T-cell (primary cell): ENCODE results near the gene NDUFV3. TPM values are rescaled to one million over a fixed set of nuclear protein-coding genes. Genes with fewer than 3 reads are reported as not detected.
A peak's percentile ranks its signal among the peaks of the same experiment; 100 is the strongest.
"Not testable (repeated sequence)": the region's sequence is repeated elsewhere in the genome, so short reads cannot be mapped to it uniquely, and the experiment has no call there.

Experiments
- ATAC-seq, 4 experiments: fragments of 200-7000 bp in 3 of 4; fragments of 150-1000 bp in 1 of 4; cut with Tn5 transposase; replicated peaks in 1 of 4; 1 replicate in 3 of 4; 2 replicates in 1 of 4; pipeline ENCODE4 v1.10.0; 2021; ENCODE audit warnings: moderate library complexity in 3 of 4, mild to moderate bottlenecking in 2 of 4, moderate number of reproducible peaks in 1 of 4
- CTCF ChIA-PET, 2 donors: fragments of 300-600 bp; sonication (Branson Sonifier 250); formaldehyde crosslinking; loops; one replicate each; lab custom pipeline; 2022; ENCODE audit warnings: antibody characterized with exemption in 2 of 2; lab: Charles Lee
- POLR2A ChIA-PET, 2 donors: fragments of 300-600 bp; sonication (Branson Sonifier 250); formaldehyde crosslinking; loops; one replicate each; lab custom pipeline; 2022; ENCODE audit warnings: antibody characterized with exemption in 2 of 2; lab: Charles Lee
- DNase-seq, 35 experiments: peaks; one replicate each; pipeline versions ENCODE4 v3.0.0 to v3.0.0-alpha.2; 2013 to 2023
- H3K27ac ChIP-seq: one replicate; pipeline ENCODE4 v1.5.1; 2013; ENCODE audit warnings: low read length
- H3K27me3 ChIP-seq, 2 experiments: replicated peaks in 1 of 2; 1 replicate in 1 of 2; 2 replicates in 1 of 2; pipeline versions ENCODE4 v1.6.1 to v1.7.0; 2013; ENCODE audit warnings: low read length in 1 of 2, mixed read lengths in 1 of 2; ENCODE audit not compliant: control insufficient read depth in 2 of 2, insufficient read depth in 2 of 2; ENCODE audit errors: extremely low read depth in 1 of 2
- H3K36me3 ChIP-seq, 2 donors: 1 replicate in 1 of 2; 2 replicates in 1 of 2; pipeline versions ENCODE4 v1.6.1 to v1.7.0; 2013; ENCODE audit warnings: low read length in 1 of 2; ENCODE audit not compliant: control insufficient read depth in 2 of 2, insufficient read depth in 1 of 2; ENCODE audit errors: extremely low read depth in 1 of 2
- H3K4me1 ChIP-seq, 2 experiments: 1 replicate in 1 of 2; 2 replicates in 1 of 2; pipeline versions ENCODE4 v1.6.1 to v1.7.0; 2013; ENCODE audit warnings: low read length in 2 of 2, mixed read lengths in 1 of 2; ENCODE audit not compliant: insufficient read depth in 2 of 2, control insufficient read depth in 1 of 2; ENCODE audit errors: extremely low read depth in 1 of 2
- H3K4me3 ChIP-seq, 2 donors: 1 replicate in 1 of 2; 2 replicates in 1 of 2; pipeline versions ENCODE4 v1.5.1 to v1.7.0; 2013; ENCODE audit warnings: mild to moderate bottlenecking in 2 of 2, low read length in 1 of 2, moderate library complexity in 1 of 2; ENCODE audit not compliant: control insufficient read depth in 1 of 2; ENCODE audit errors: extremely low read depth in 1 of 2
- H3K9me3 ChIP-seq: 2 replicates; pipeline ENCODE4 v1.7.0; 2013
- H3K27ac Mint-ChIP-seq, 2 donors: one replicate each; pipeline ENCODE4 v1.8.0; 2020 to 2021; ENCODE audit warnings: mild to moderate bottlenecking in 2 of 2, mixed read lengths in 2 of 2
- H3K27me3 Mint-ChIP-seq, 2 donors: one replicate each; pipeline ENCODE4 v1.8.0; 2021 to 2022; ENCODE audit warnings: mixed read lengths in 2 of 2
- H3K36me3 Mint-ChIP-seq: one replicate; pipeline ENCODE4 v1.8.0; 2021; ENCODE audit warnings: mixed read lengths
- H3K4me1 Mint-ChIP-seq, 3 donors: one replicate each; pipeline ENCODE4 v1.8.0; 2020 to 2022; ENCODE audit warnings: mixed read lengths in 3 of 3, mild to moderate bottlenecking in 1 of 3
- H3K4me3 Mint-ChIP-seq, 3 donors: one replicate each; pipeline ENCODE4 v1.8.0; 2020 to 2022; ENCODE audit warnings: mild to moderate bottlenecking in 3 of 3, mixed read lengths in 3 of 3, moderate library complexity in 3 of 3
- H3K9me3 Mint-ChIP-seq, 3 donors: one replicate each; pipeline ENCODE4 v1.8.0; 2020 to 2022; ENCODE audit warnings: mixed read lengths in 3 of 3
- WGBS: methylation state at CpG from one replicate; pipeline ENCODE4 v1.1.5; 2013; ENCODE audit warnings: missing lambda C conversion rate; ENCODE audit not compliant: insufficient coverage; 5-methylcytosine and 5-hydroxymethylcytosine counted together
- total RNA-seq, 35 experiments: library from RNA in 6 of 35; stranded (reverse) in 6 of 35; fragments of 120-200 nt in 1 of 35; gene quantifications; one replicate each; pipeline versions ENCODE4 v1.2.1 to v1.2.4 and lab custom pipeline; 2013 to 2026

The NDUFV3 gene
- total RNA-seq, 5 donors from 2014 or later (not counting 1 experiment from before 2014, with no cell fraction given), result 21.3 to 32.0 (median 28.5) TPM

- Mint-ChIP-seq H3K27me3 (no peaks in the 10 kb centered on the region), H3K4me1 (peaks cover 15 to 21% (median 18%) of the 10 kb centered on the region in 3 donors), H3K4me3 (peak overlapping the region in 1 of 3 donors; percentile 57), H3K27ac (no peak overlapping the region), H3K36me3 (no peaks in the 10 kb centered on the region), H3K9me3 (no peaks in the 10 kb centered on the region)
- DNase-seq (no peak), ATAC-seq (no peak)
- ChIA-PET CTCF (interaction anchor here in 1 of 2 donors (1.0 kb wide), 1 partner anchor 45 kb away, joined by 3 read pairs; no protein-coding TSS in a partner anchor), POLR2A (no interaction called here)
- Histone ChIP-seq H3K27ac (no peak overlapping the region), H3K27me3 (no peaks in the 10 kb centered on the region), H3K9me3 (no peaks in the 10 kb centered on the region), H3K36me3 (peaks cover 0 to 11% of the 10 kb centered on the region in 2 donors), H3K4me1 (peaks cover 7 to 25% of the 10 kb centered on the region in 2 experiments), H3K4me3 (no peak overlapping the region)
- WGBS, result 94% methylated on average over 8 of the region's 18 CpGs
Measured at GRCh38 chr21:42922918-42923317, 29.8 kb downstream of the NDUFV3 start.

- ATAC-seq, result peak; percentile 88 to 92 (median 90)
- Histone ChIP-seq H3K4me3 (peak overlapping the region in 1 of 2 donors; percentile 46), H3K9me3 (no peaks in the 10 kb centered on the region), H3K27me3 (no peaks in the 10 kb centered on the region), H3K27ac (no peak overlapping the region), H3K36me3 (peaks cover 0 to 7% of the 10 kb centered on the region in 2 donors), H3K4me1 (peaks cover 7 to 25% of the 10 kb centered on the region in 2 experiments)
- H3K4me1 Mint-ChIP-seq, result peaks cover 15 to 21% (median 18%) of the 10 kb centered on the region in 3 donors
- ChIA-PET CTCF (interaction anchor here in 1 of 2 donors (1.0 kb wide), 1 partner anchor 46 kb away, joined by 3 read pairs; no protein-coding TSS in a partner anchor), POLR2A (no interaction called here)
- peak overlapping the region in 2 of 3 donors; percentile 18 to 57 for H3K4me3 Mint-ChIP-seq
- H3K9me3 Mint-ChIP-seq, result no peaks in the 10 kb centered on the region
- DNase-seq, result peak; percentile 23 to 79 (median 54)
- no peaks in the 10 kb centered on the region for H3K27me3 Mint-ChIP-seq
- WGBS, result 31% methylated on average over 15 of the region's 18 CpGs
- no peak overlapping the region for H3K27ac Mint-ChIP-seq
- H3K36me3 Mint-ChIP-seq, result no peaks in the 10 kb centered on the region
Measured at GRCh38 chr21:42923553-42924432, 30.7 kb downstream of the NDUFV3 start.

GRCh38 chr21:42924433-42924751 lies 31.3 kb downstream of the NDUFV3 start:
- peak in 1 of 4 experiments; percentile 22 for ATAC-seq
- 98% methylated on average over 6 of the region's 6 CpGs for WGBS

GRCh38 chr21:42925114-42925926 lies 32.2 kb downstream of the NDUFV3 start, which contains the start of gene ERVH48-1:
Gene ERVH48-1 (minus strand): TSS chr21:42925630. CDS start chr21:42919006, 6,624 bp downstream.
- peak in 31 of 35 experiments; percentile 3 to 65 (median 25) for DNase-seq
- CTCF ChIA-PET, result interaction anchor here in 1 of 2 donors (0.6 kb wide), 1 partner anchor 396 kb away, joined by 3 read pairs; no protein-coding TSS in a partner anchor
- Histone ChIP-seq H3K27ac (no peak within 1 kb of the TSS), H3K27me3 (no peaks in the 10 kb centered on the region), H3K4me3 (peak within 1 kb of the TSS in 1 of 2 donors; percentile 46), H3K9me3 (no peaks in the 10 kb centered on the region), H3K36me3 (peaks cover 0 to 4% of the 10 kb centered on the region in 2 donors), H3K4me1 (peaks cover 7 to 25% of the 10 kb centered on the region in 2 experiments)
- Mint-ChIP-seq H3K4me1 (peaks cover 15 to 21% (median 18%) of the 10 kb centered on the region in 3 donors), H3K4me3 (no peak within 1 kb of the TSS), H3K36me3 (no peaks in the 10 kb centered on the region), H3K9me3 (no peaks in the 10 kb centered on the region), H3K27me3 (no peaks in the 10 kb centered on the region), H3K27ac (peak within 1 kb of the TSS; percentile 39 to 49)
- ATAC-seq, result peak; percentile 30 to 85 (median 48)
- 84% methylated on average over 27 of the region's 29 CpGs for WGBS
- POLR2A ChIA-PET, result no interaction called here

More at GRCh38 chr21:42924433-42924751, 31.3 kb downstream of the NDUFV3 start:
- Histone ChIP-seq H3K27ac (no peak overlapping the region), H3K27me3 (no peaks in the 10 kb centered on the region), H3K4me3 (peak overlapping the region in 1 of 2 donors; percentile 46), H3K36me3 (peaks cover 0 to 4% of the 10 kb centered on the region in 2 donors), H3K9me3 (no peaks in the 10 kb centered on the region), H3K4me1 (peaks cover 7 to 25% of the 10 kb centered on the region in 2 experiments)
- no peak overlapping the region for H3K27ac Mint-ChIP-seq
- H3K4me1 Mint-ChIP-seq, result peaks cover 15 to 21% (median 18%) of the 10 kb centered on the region in 3 donors
- peak overlapping the region in 2 of 3 donors; percentile 1 to 57 for H3K4me3 Mint-ChIP-seq
- no peak for DNase-seq
- no peaks in the 10 kb centered on the region for H3K36me3 Mint-ChIP-seq
- ChIA-PET CTCF (no interaction called here), POLR2A (no interaction called here)
- H3K27me3 Mint-ChIP-seq, result no peaks in the 10 kb centered on the region
- H3K9me3 Mint-ChIP-seq, result no peaks in the 10 kb centered on the region

- H3K36me3 ChIP-seq, POLR2A ChIA-PET, DNase-seq, H3K27ac ChIP-seq, CTCF ChIA-PET, H3K27me3 ChIP-seq, H3K27ac Mint-ChIP-seq, H3K36me3 Mint-ChIP-seq, H3K9me3 ChIP-seq, H3K4me3 ChIP-seq, H3K27me3 Mint-ChIP-seq, ATAC-seq, H3K9me3 Mint-ChIP-seq, H3K4me3 Mint-ChIP-seq: not testable (repeated sequence)
- H3K4me1 ChIP-seq, result peaks cover 7 to 25% of the 10 kb centered on the region in 2 experiments
- peaks cover 15 to 21% (median 18%) of the 10 kb centered on the region in 3 donors for H3K4me1 Mint-ChIP-seq
- WGBS, result 95% methylated on average over 9 of the region's 23 CpGs
Measured at GRCh38 chr21:42927474-42928200, 34.5 kb downstream of the NDUFV3 start.
